CD4-positive, alpha-beta T cell (primary cell): ENCODE results near the gene DOCK4. TPM values are rescaled to one million over a fixed set of nuclear protein-coding genes. Genes with fewer than 3 reads are reported as not detected.

Source experiments
- ATAC-seq: fragments of 200-7000 bp; cut with Tn5 transposase; one replicate; pipeline ENCODE4 v1.10.0; 2022; ENCODE audit warnings: mild to moderate bottlenecking; ENCODE audit not compliant: poor library complexity
- CTCF ChIA-PET: fragments of 350-600 bp; sonication (Branson Sonifier 250); formaldehyde crosslinking; loops from one replicate; lab custom pipeline; 2021; ENCODE audit warnings: antibody characterized with exemption, inconsistent platforms; lab: Charles Lee
- POLR2A ChIA-PET: fragments of 350-600 bp; sonication (Branson Sonifier 250); formaldehyde crosslinking; loops from one replicate; lab custom pipeline; 2021; ENCODE audit warnings: antibody characterized with exemption, inconsistent platforms; lab: Charles Lee
- DNase-seq, 14 experiments: peaks; one replicate each; pipeline ENCODE4 v3.0.0-alpha.2; 2013 to 2020; ENCODE audit warnings: mixed read lengths in 2 of 14
- H3K27ac ChIP-seq, 2 donors: one replicate each; pipeline versions ENCODE4 v1.5.1 to v1.7.0; 2013; ENCODE audit warnings: low read length in 2 of 2, low read depth in 1 of 2, mild to moderate bottlenecking in 1 of 2
- H3K27me3 ChIP-seq, 2 experiments: 1 replicate in 1 of 2; 2 replicates in 1 of 2; pipeline versions ENCODE4 v1.6.1 to v1.7.0; 2013; ENCODE audit warnings: low read length in 2 of 2, control low read depth in 1 of 2, mild to moderate bottlenecking in 1 of 2, moderate library complexity in 1 of 2; ENCODE audit not compliant: insufficient read depth in 2 of 2, control insufficient read depth in 1 of 2
- H3K36me3 ChIP-seq: one replicate; pipeline ENCODE4 v1.6.1; 2013; ENCODE audit warnings: low read length, control low read depth; ENCODE audit not compliant: insufficient read depth
- H3K4me1 ChIP-seq: one replicate; pipeline ENCODE4 v1.6.1; 2013; ENCODE audit warnings: low read length, control low read depth; ENCODE audit not compliant: insufficient read depth
- H3K4me3 ChIP-seq: one replicate; pipeline ENCODE4 v1.5.1; 2013; ENCODE audit warnings: mild to moderate bottlenecking, low read length, moderate library complexity
- H3K9me3 ChIP-seq, 2 experiments: 1 replicate in 1 of 2; 2 replicates in 1 of 2; pipeline versions ENCODE4 v1.6.1 to v1.7.0; 2013; ENCODE audit warnings: low read length in 2 of 2, mild to moderate bottlenecking in 2 of 2, control low read depth in 1 of 2, moderate library complexity in 1 of 2; ENCODE audit not compliant: control insufficient read depth in 1 of 2, insufficient read depth in 1 of 2
- H3K27ac Mint-ChIP-seq: one replicate; pipeline ENCODE4 v1.8.0; 2020; ENCODE audit warnings: mixed read lengths
- H3K27me3 Mint-ChIP-seq: one replicate; pipeline ENCODE4 v1.8.0; 2021; ENCODE audit warnings: mixed read lengths
- H3K36me3 Mint-ChIP-seq: one replicate; pipeline ENCODE4 v1.8.0; 2021; ENCODE audit warnings: low read depth, mixed read lengths
- H3K4me1 Mint-ChIP-seq: one replicate; pipeline ENCODE4 v1.8.0; 2021; ENCODE audit warnings: low read depth, mixed read lengths
- H3K4me3 Mint-ChIP-seq: one replicate; pipeline ENCODE4 v1.8.0; 2020; ENCODE audit warnings: mild to moderate bottlenecking, mixed read lengths
- H3K9me3 Mint-ChIP-seq: one replicate; pipeline ENCODE4 v1.8.0; 2020; ENCODE audit warnings: mixed read lengths
- intact Hi-C, 2 experiments: fragments of 100-400 bp; cut with DNase I in 1 of 2; cut with micrococcal nuclease in 1 of 2; formaldehyde crosslinking; loops; one replicate each; pipeline versions ENCODE4 v1.15.1 to v1.9.0; 2023 to 2025; cut with DNase I, micrococcal nuclease
- total RNA-seq, 174 experiments: library from RNA in 2 of 174; stranded (reverse) in 2 of 174; gene quantifications; one replicate each; pipeline ENCODE4 v1.2.3 and lab custom pipeline; 2021 to 2026
- TF ChIP-seq, protein P1 (sequence below): fragments of 200-600 bp; IDR thresholded peaks from one replicate; pipeline ENCODE4 v1.8.0; 2022; ENCODE audit warnings: antibody characterized with exemption, mild to moderate bottlenecking

Gene DOCK4
- total RNA-seq, 2 experiments from 2014 or later: 0.31 to 0.38 TPM

DNA sequence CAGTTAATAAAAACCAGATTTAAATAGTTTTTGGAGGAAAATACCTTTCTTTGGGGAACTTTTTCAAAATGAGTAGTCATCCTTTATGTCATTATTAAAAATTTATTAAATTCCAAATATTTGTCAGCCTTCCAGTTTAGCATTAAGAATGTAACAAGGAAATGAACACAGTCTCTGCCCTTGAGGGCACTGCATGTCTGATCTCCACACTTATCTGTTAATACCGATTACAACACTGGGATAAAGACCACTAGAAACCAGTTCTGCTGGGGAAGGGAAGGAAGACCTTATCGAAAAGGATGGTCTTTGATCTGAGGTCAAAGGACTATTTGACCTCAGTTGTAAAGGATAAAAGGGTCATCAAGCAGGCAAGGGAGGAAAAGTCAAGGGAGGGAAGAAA is 320.0 kb downstream of the DOCK4 start:
- DNase-seq (no peak), ATAC-seq (no peak)
- TF ChIP-seq, protein P1, sequence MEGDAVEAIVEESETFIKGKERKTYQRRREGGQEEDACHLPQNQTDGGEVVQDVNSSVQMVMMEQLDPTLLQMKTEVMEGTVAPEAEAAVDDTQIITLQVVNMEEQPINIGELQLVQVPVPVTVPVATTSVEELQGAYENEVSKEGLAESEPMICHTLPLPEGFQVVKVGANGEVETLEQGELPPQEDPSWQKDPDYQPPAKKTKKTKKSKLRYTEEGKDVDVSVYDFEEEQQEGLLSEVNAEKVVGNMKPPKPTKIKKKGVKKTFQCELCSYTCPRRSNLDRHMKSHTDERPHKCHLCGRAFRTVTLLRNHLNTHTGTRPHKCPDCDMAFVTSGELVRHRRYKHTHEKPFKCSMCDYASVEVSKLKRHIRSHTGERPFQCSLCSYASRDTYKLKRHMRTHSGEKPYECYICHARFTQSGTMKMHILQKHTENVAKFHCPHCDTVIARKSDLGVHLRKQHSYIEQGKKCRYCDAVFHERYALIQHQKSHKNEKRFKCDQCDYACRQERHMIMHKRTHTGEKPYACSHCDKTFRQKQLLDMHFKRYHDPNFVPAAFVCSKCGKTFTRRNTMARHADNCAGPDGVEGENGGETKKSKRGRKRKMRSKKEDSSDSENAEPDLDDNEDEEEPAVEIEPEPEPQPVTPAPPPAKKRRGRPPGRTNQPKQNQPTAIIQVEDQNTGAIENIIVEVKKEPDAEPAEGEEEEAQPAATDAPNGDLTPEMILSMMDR: no peak
- ChIA-PET POLR2A (no interaction called here), CTCF (no interaction called here)
- Histone ChIP-seq H3K4me1 (no peaks in the 10 kb centered on the region), H3K27ac (no peak overlapping the region), H3K36me3 (no peaks in the 10 kb centered on the region), H3K27me3 (no peaks in the 10 kb centered on the region), H3K4me3 (no peak overlapping the region), H3K9me3 (no peaks in the 10 kb centered on the region)
- no peaks in the 10 kb centered on the region for H3K27me3 Mint-ChIP-seq
- intact Hi-C loops: no loop called here
- H3K36me3 Mint-ChIP-seq: no peaks in the 10 kb centered on the region
- H3K4me3 Mint-ChIP-seq: no peak overlapping the region
- no peak overlapping the region for H3K27ac Mint-ChIP-seq
- H3K4me1 Mint-ChIP-seq: no peaks in the 10 kb centered on the region
- H3K9me3 Mint-ChIP-seq: no peaks in the 10 kb centered on the region

DNA sequence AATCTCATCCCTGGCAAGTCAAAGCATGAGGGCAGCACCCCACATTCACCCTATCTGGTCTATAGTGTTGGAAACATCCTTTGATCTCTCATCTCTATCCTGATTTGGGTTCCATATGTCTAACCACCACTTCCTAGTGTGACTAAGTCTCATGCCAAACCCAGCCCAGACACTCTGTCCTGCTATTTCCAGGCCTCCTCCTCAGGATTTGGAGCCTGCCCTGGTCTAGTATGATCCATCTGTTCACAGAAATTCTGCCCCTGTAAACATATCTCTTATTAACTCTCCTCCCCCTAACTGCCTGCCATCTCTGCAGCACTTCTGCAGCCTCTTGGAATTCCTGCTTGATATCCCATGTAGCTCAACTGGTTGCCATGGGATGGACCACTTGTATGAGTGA is 323.0 kb downstream of the DOCK4 start:
- Mint-ChIP-seq H3K4me1 (no peaks in the 10 kb centered on the region), H3K36me3 (no peaks in the 10 kb centered on the region), H3K27ac (no peak overlapping the region), H3K4me3 (no peak overlapping the region), H3K27me3 (no peaks in the 10 kb centered on the region), H3K9me3 (peaks cover 2% of the 10 kb centered on the region)
- Histone ChIP-seq H3K4me3 (no peak overlapping the region), H3K27ac (no peak overlapping the region), H3K36me3 (no peaks in the 10 kb centered on the region), H3K4me1 (no peaks in the 10 kb centered on the region), H3K9me3 (no peaks in the 10 kb centered on the region), H3K27me3 (no peaks in the 10 kb centered on the region)
- TF ChIP-seq, protein P1: no peak
- ATAC-seq (no peak), DNase-seq (no peak)
- ChIA-PET POLR2A (no interaction called here), CTCF (no interaction called here)
- intact Hi-C loops: no loop called here

DNA sequence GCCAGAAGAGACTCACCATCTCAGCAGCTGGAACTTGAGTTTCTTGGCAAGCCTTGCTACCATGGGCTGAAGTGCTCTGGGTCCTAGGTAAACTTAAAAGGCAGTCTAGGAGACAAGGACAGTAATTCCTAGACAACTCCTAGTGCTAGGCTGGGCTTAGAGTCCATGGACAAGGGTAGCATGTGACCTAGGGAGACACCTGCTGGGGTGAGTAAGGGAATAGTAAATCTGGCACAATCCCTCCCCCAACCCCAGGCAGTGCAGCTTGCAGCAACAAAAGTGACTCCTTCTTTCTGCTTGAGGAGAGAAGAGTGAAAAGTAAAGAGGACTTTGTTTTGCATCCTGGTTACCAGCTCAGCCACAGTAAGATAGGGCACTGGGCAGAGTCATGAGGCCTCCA is 327.4 kb downstream of the DOCK4 start:
- Mint-ChIP-seq H3K4me3 (no peak overlapping the region), H3K36me3 (no peaks in the 10 kb centered on the region), H3K4me1 (no peaks in the 10 kb centered on the region), H3K27me3 (no peaks in the 10 kb centered on the region), H3K27ac (no peak overlapping the region), H3K9me3 (peaks cover 2% of the 10 kb centered on the region)
- intact Hi-C loops: no loop called here
- Histone ChIP-seq H3K36me3 (no peaks in the 10 kb centered on the region), H3K4me1 (no peaks in the 10 kb centered on the region), H3K9me3 (no peaks in the 10 kb centered on the region), H3K4me3 (no peak overlapping the region), H3K27ac (no peak overlapping the region), H3K27me3 (peaks cover 0 to 4% of the 10 kb centered on the region in 2 experiments)
- ChIA-PET POLR2A (no interaction called here), CTCF (no interaction called here)
- ATAC-seq: no peak
- no peak for DNase-seq
- TF ChIP-seq, protein P1: no peak
